ENCODE measurements around the gene SEMA6B.

SEMA6B gene

GRCh38 chr19:4496304-4496703, 63.2 kb downstream of the SEMA6B start:
- no peak for DNase-seq (ENCODE audit: low read depth in 2 of 3, low spot score in 1 of 3)

- no peak for DNase-seq (ENCODE audit: low read depth in 2 of 3, low spot score in 1 of 3)
These were observed 64.0 kb downstream of the SEMA6B start for GRCh38 chr19:4495471-4495870.

GRCh38 chr19:4494691-4495064, 64.8 kb downstream of the SEMA6B start:
- no peak for DNase-seq (ENCODE audit: low read depth in 2 of 3, low spot score in 1 of 3)

- DNase-seq (ENCODE audit: low read depth in 2 of 3, low spot score in 1 of 3), result no peak
These were observed 65.4 kb downstream of the SEMA6B start for GRCh38 chr19:4493929-4494690.

- no peak for DNase-seq (ENCODE audit: low read depth in 2 of 3, low spot score in 1 of 3)
These were observed 66.2 kb downstream of the SEMA6B start for GRCh38 chr19:4493104-4493928.

Measured in stimulated activated CD4-positive, alpha-beta T cell treated with anti-CD3 and anti-CD28 coated beads, Interleukin-12 subunit alpha, Interleukin-12 subunit beta, amount 100 ng/mL, for 48 hours (primary cell).